A673 (cell line): ENCODE measurements around the gene MYO1E.

Experiments
- CTCF ChIP-seq: fragments of 300-800, 200-600 bp; sonication (generic); conservative IDR thresholded peaks from 2 replicates; pipeline ENCODE4 v1.5.1; 2017; ENCODE audit warnings: low read depth, mild to moderate bottlenecking, antibody characterized with exemption, low read length, moderate library complexity, mixed read lengths
- EZH2 ChIP-seq: fragments of 200-600 bp; sonication (generic); IDR thresholded peaks from 2 replicates; pipeline ENCODE4 v1.6.1; 2017; ENCODE audit warnings: borderline replicate concordance, low read depth, mild to moderate bottlenecking, mixed read lengths, antibody characterized with exemption, low read length; ENCODE audit not compliant: poor library complexity, severe bottlenecking

GRCh38 chr15:59303633-59304032, 69.0 kb downstream of the MYO1E start:
- TF ChIP-seq CTCF (no peak), EZH2 (no peak)
